ENCODE data around the gene CCT7.

CCT7 gene

GRCh38 chr2:73285159-73285739, 51.1 kb downstream of the CCT7 start:
- peak overlapping the region; percentile 78 for H3K27ac Mint-ChIP-seq
- peaks cover 3% of the 10 kb centered on the region for H3K36me3 Mint-ChIP-seq
- peak overlapping the region; percentile 72 for H3K4me3 Mint-ChIP-seq
- H3K9me3 Mint-ChIP-seq (ENCODE audit: low read depth), result no peaks in the 10 kb centered on the region
- peaks cover 3% of the 10 kb centered on the region for H3K27me3 Mint-ChIP-seq
- peaks cover 30% of the 10 kb centered on the region for H3K4me1 Mint-ChIP-seq (ENCODE audit: low read depth)

- peak overlapping the region; percentile 72 for H3K4me3 Mint-ChIP-seq
- peaks cover 34% of the 10 kb centered on the region for H3K4me1 Mint-ChIP-seq (ENCODE audit: low read depth)
- H3K27ac Mint-ChIP-seq, result peak overlapping the region; percentile 78
- no peaks in the 10 kb centered on the region for H3K36me3 Mint-ChIP-seq
- no peaks in the 10 kb centered on the region for H3K9me3 Mint-ChIP-seq (ENCODE audit: low read depth)
- H3K27me3 Mint-ChIP-seq, result peaks cover 5% of the 10 kb centered on the region
Observed at GRCh38 chr2:73286134-73286655, 52.1 kb downstream of the CCT7 start.

GRCh38 chr2:73289304-73289703, 55.2 kb downstream of the CCT7 start:
- no peak overlapping the region for H3K4me3 Mint-ChIP-seq
- no peaks in the 10 kb centered on the region for H3K9me3 Mint-ChIP-seq (ENCODE audit: low read depth)
- peaks cover 26% of the 10 kb centered on the region for H3K4me1 Mint-ChIP-seq (ENCODE audit: low read depth)
- peaks cover 6% of the 10 kb centered on the region for H3K27me3 Mint-ChIP-seq
- H3K36me3 Mint-ChIP-seq, result no peaks in the 10 kb centered on the region
- no peak overlapping the region for H3K27ac Mint-ChIP-seq

- Mint-ChIP-seq H3K9me3 (ENCODE audit: low read depth) (no peaks in the 10 kb centered on the region), H3K36me3 (no peaks in the 10 kb centered on the region), H3K27me3 (peaks cover 8% of the 10 kb centered on the region), H3K27ac (no peak overlapping the region), H3K4me3 (peak overlapping the region; percentile 67), H3K4me1 (ENCODE audit: low read depth) (peaks cover 22% of the 10 kb centered on the region)
Observed at GRCh38 chr2:73290049-73290839, 56.1 kb downstream of the CCT7 start.

GRCh38 chr2:73291093-73291460, 57.0 kb downstream of the CCT7 start:
- Mint-ChIP-seq H3K36me3 (no peaks in the 10 kb centered on the region), H3K9me3 (ENCODE audit: low read depth) (no peaks in the 10 kb centered on the region), H3K27me3 (peaks cover 17% of the 10 kb centered on the region), H3K27ac (no peak overlapping the region), H3K4me1 (ENCODE audit: low read depth) (peaks cover 15% of the 10 kb centered on the region), H3K4me3 (peak overlapping the region; percentile 67)

- Mint-ChIP-seq H3K4me1 (ENCODE audit: low read depth) (peaks cover 14% of the 10 kb centered on the region), H3K4me3 (peak overlapping the region; percentile 78), H3K27me3 (peaks cover 23% of the 10 kb centered on the region), H3K36me3 (no peaks in the 10 kb centered on the region), H3K9me3 (ENCODE audit: low read depth) (no peaks in the 10 kb centered on the region), H3K27ac (no peak overlapping the region)
Observed at GRCh38 chr2:73291461-73292315, 57.6 kb downstream of the CCT7 start.

GRCh38 chr2:73292316-73292905, 58.3 kb downstream of the CCT7 start:
- H3K27me3 Mint-ChIP-seq, result peaks cover 29% of the 10 kb centered on the region
- no peaks in the 10 kb centered on the region for H3K9me3 Mint-ChIP-seq (ENCODE audit: low read depth)
- H3K4me3 Mint-ChIP-seq, result peak overlapping the region; percentile 78
- H3K36me3 Mint-ChIP-seq, result no peaks in the 10 kb centered on the region
- no peak overlapping the region for H3K27ac Mint-ChIP-seq
- peaks cover 14% of the 10 kb centered on the region for H3K4me1 Mint-ChIP-seq (ENCODE audit: low read depth)

- Mint-ChIP-seq H3K27ac (no peak overlapping the region), H3K4me3 (peak overlapping the region; percentile 78), H3K36me3 (no peaks in the 10 kb centered on the region), H3K9me3 (ENCODE audit: low read depth) (no peaks in the 10 kb centered on the region), H3K27me3 (peaks cover 32% of the 10 kb centered on the region), H3K4me1 (ENCODE audit: low read depth) (peaks cover 14% of the 10 kb centered on the region)
Observed at GRCh38 chr2:73292906-73293533, 58.9 kb downstream of the CCT7 start.

- Mint-ChIP-seq H3K4me3 (peak within 1 kb of the TSS; percentile 78), H3K27ac (no peak within 1 kb of the TSS), H3K27me3 (peaks cover 33% of the 10 kb centered on the region), H3K9me3 (ENCODE audit: low read depth) (no peaks in the 10 kb centered on the region), H3K36me3 (no peaks in the 10 kb centered on the region), H3K4me1 (ENCODE audit: low read depth) (peaks cover 14% of the 10 kb centered on the region)
Observed at GRCh38 chr2:73293534-73294171, 59.5 kb downstream of the CCT7 start, which contains the start of gene EGR4. Gene EGR4 (minus strand): TSS chr2:73293548. CDS start chr2:73293317, 231 bp downstream.

GRCh38 chr2:73294239-73294638, 60.1 kb downstream of the CCT7 start:
- Mint-ChIP-seq H3K36me3 (no peaks in the 10 kb centered on the region), H3K4me1 (ENCODE audit: low read depth) (peaks cover 14% of the 10 kb centered on the region), H3K4me3 (peak overlapping the region; percentile 72), H3K27me3 (peaks cover 33% of the 10 kb centered on the region), H3K9me3 (ENCODE audit: low read depth) (no peaks in the 10 kb centered on the region), H3K27ac (no peak overlapping the region)

GRCh38 chr2:73295751-73296400, 61.8 kb downstream of the CCT7 start:
- Mint-ChIP-seq H3K9me3 (ENCODE audit: low read depth) (no peaks in the 10 kb centered on the region), H3K27me3 (peaks cover 40% of the 10 kb centered on the region), H3K36me3 (no peaks in the 10 kb centered on the region), H3K4me1 (ENCODE audit: low read depth) (peaks cover 8% of the 10 kb centered on the region), H3K4me3 (no peak overlapping the region), H3K27ac (no peak overlapping the region)

- H3K4me1 Mint-ChIP-seq (ENCODE audit: low read depth), result peaks cover 3% of the 10 kb centered on the region
- H3K4me3 Mint-ChIP-seq, result no peak overlapping the region
- no peaks in the 10 kb centered on the region for H3K36me3 Mint-ChIP-seq
- no peak overlapping the region for H3K27ac Mint-ChIP-seq
- no peaks in the 10 kb centered on the region for H3K9me3 Mint-ChIP-seq (ENCODE audit: low read depth)
- peaks cover 43% of the 10 kb centered on the region for H3K27me3 Mint-ChIP-seq
Observed at GRCh38 chr2:73297151-73297559, 63.0 kb downstream of the CCT7 start.

GRCh38 chr2:73297586-73297985, 63.5 kb downstream of the CCT7 start:
- no peaks in the 10 kb centered on the region for H3K36me3 Mint-ChIP-seq
- no peaks in the 10 kb centered on the region for H3K9me3 Mint-ChIP-seq (ENCODE audit: low read depth)
- H3K4me1 Mint-ChIP-seq (ENCODE audit: low read depth), result peaks cover 1% of the 10 kb centered on the region
- peaks cover 46% of the 10 kb centered on the region for H3K27me3 Mint-ChIP-seq
- H3K27ac Mint-ChIP-seq, result no peak overlapping the region
- H3K4me3 Mint-ChIP-seq, result no peak overlapping the region
